Duodenal mucosa (tissue), 2 donors: ENCODE data around the gene MALL.
A peak's percentile ranks its signal among the peaks of the same experiment; 100 is the strongest.
"Not testable (repeated sequence)": the region's sequence is repeated elsewhere in the genome, so short reads cannot be mapped to it uniquely, and the experiment has no call there.

Experiments used
- H3K27ac ChIP-seq: one replicate; pipeline ENCODE4 v1.7.0; 2013; ENCODE audit warnings: low read depth, low read length
- H3K27me3 ChIP-seq, 2 donors: one replicate each; pipeline ENCODE4 v1.7.0; 2013; ENCODE audit warnings: low read length in 2 of 2, control low read depth in 1 of 2; ENCODE audit not compliant: insufficient read depth in 2 of 2, control insufficient read depth in 1 of 2
- H3K36me3 ChIP-seq, 2 donors: one replicate each; pipeline ENCODE4 v1.7.0; 2013; ENCODE audit warnings: low read length in 2 of 2, control low read depth in 1 of 2; ENCODE audit not compliant: insufficient read depth in 2 of 2, control insufficient read depth in 1 of 2
- H3K4me1 ChIP-seq, 2 donors: one replicate each; pipeline ENCODE4 v1.7.0; 2013; ENCODE audit warnings: low read length in 2 of 2, control low read depth in 1 of 2; ENCODE audit not compliant: insufficient read depth in 2 of 2, control insufficient read depth in 1 of 2
- H3K4me3 ChIP-seq, 2 donors: one replicate each; pipeline ENCODE4 v1.7.0; 2013; ENCODE audit warnings: low read length in 2 of 2, low read depth in 1 of 2
- H3K9ac ChIP-seq, 2 donors: one replicate each; pipeline ENCODE4 v1.7.0; 2013; ENCODE audit warnings: low read length in 2 of 2, low read depth in 1 of 2
- H3K9me3 ChIP-seq, 2 donors: one replicate each; pipeline ENCODE4 v1.7.0; 2013; ENCODE audit warnings: low read length in 2 of 2, control low read depth in 1 of 2; ENCODE audit not compliant: control insufficient read depth in 1 of 2

MALL gene

GRCh38 chr2:110105183-110105582, 10.4 kb downstream of the MALL start:
- Histone ChIP-seq H3K4me3 (peak overlapping the region in 1 of 2 donors; percentile 13), H3K27ac (peak overlapping the region; percentile 65), H3K27me3 (no peaks in the 10 kb centered on the region), H3K36me3 (peaks cover 0 to 9% of the 10 kb centered on the region in 2 donors), H3K9me3 (no peaks in the 10 kb centered on the region), H3K4me1 (peaks cover 58% of the 10 kb centered on the region in 2 donors), H3K9ac (peak overlapping the region; percentile 16 to 21)

GRCh38 chr2:110104025-110104771, 11.4 kb downstream of the MALL start:
- peaks cover 58% of the 10 kb centered on the region in 2 donors for H3K4me1 ChIP-seq
- no peaks in the 10 kb centered on the region for H3K9me3 ChIP-seq
- no peak overlapping the region for H3K4me3 ChIP-seq
- peak overlapping the region; percentile 21 to 49 for H3K9ac ChIP-seq
- peaks cover 0 to 15% of the 10 kb centered on the region in 2 donors for H3K36me3 ChIP-seq
- peak overlapping the region; percentile 72 for H3K27ac ChIP-seq
- no peaks in the 10 kb centered on the region for H3K27me3 ChIP-seq

- Histone ChIP-seq H3K36me3 (peaks cover 0 to 20% of the 10 kb centered on the region in 2 donors), H3K4me1 (peaks cover 58% of the 10 kb centered on the region in 2 donors)
Measured at GRCh38 chr2:110103061-110103961, 12.3 kb downstream of the MALL start.

GRCh38 chr2:110101901-110102803, 13.5 kb downstream of the MALL start:
- peak overlapping the region; percentile 83 for H3K27ac ChIP-seq
- H3K4me1 ChIP-seq: peaks cover 58 to 60% of the 10 kb centered on the region in 2 donors
- no peaks in the 10 kb centered on the region for H3K9me3 ChIP-seq
- peak overlapping the region in 1 of 2 donors; percentile 7 for H3K4me3 ChIP-seq
- no peaks in the 10 kb centered on the region for H3K27me3 ChIP-seq
- peaks cover 4 to 20% of the 10 kb centered on the region in 2 donors for H3K36me3 ChIP-seq
- H3K9ac ChIP-seq: peak overlapping the region; percentile 69 to 70

More at GRCh38 chr2:110103061-110103961, 12.3 kb downstream of the MALL start:
- Histone ChIP-seq H3K27me3 (no peaks in the 10 kb centered on the region), H3K27ac (peak overlapping the region; percentile 83), H3K9ac (peak overlapping the region; percentile 49 to 69), H3K9me3 (no peaks in the 10 kb centered on the region), H3K4me3 (no peak overlapping the region)

- H3K36me3 ChIP-seq: peaks cover 4 to 20% of the 10 kb centered on the region in 2 donors
- peaks cover 50 to 54% of the 10 kb centered on the region in 2 donors for H3K4me1 ChIP-seq
- peak overlapping the region; percentile 5 to 24 for H3K4me3 ChIP-seq
- no peaks in the 10 kb centered on the region for H3K9me3 ChIP-seq
- peak overlapping the region; percentile 83 for H3K27ac ChIP-seq
- no peaks in the 10 kb centered on the region for H3K27me3 ChIP-seq
- H3K9ac ChIP-seq: peak overlapping the region; percentile 69 to 70
Measured at GRCh38 chr2:110101280-110101844, 14.3 kb downstream of the MALL start.

GRCh38 chr2:110100880-110101279, 14.7 kb downstream of the MALL start:
- Histone ChIP-seq H3K4me1 (peaks cover 49 to 54% of the 10 kb centered on the region in 2 donors), H3K27ac (peak overlapping the region; percentile 83), H3K36me3 (peaks cover 4 to 20% of the 10 kb centered on the region in 2 donors), H3K4me3 (peak overlapping the region in 1 of 2 donors; percentile 5), H3K9ac (peak overlapping the region; percentile 33 to 70)
- not testable (repeated sequence) for H3K27me3 ChIP-seq, H3K9me3 ChIP-seq

- Histone ChIP-seq H3K4me3 (no peak overlapping the region), H3K27me3 (no peaks in the 10 kb centered on the region), H3K4me1 (peaks cover 45 to 50% of the 10 kb centered on the region in 2 donors), H3K9ac (peak overlapping the region in 1 of 2 donors; percentile 70), H3K36me3 (peaks cover 4 to 20% of the 10 kb centered on the region in 2 donors), H3K9me3 (no peaks in the 10 kb centered on the region), H3K27ac (no peak overlapping the region)
Measured at GRCh38 chr2:110100480-110100879, 15.1 kb downstream of the MALL start.

GRCh38 chr2:110099471-110100225, 16.0 kb downstream of the MALL start:
- Histone ChIP-seq H3K9ac (no peak overlapping the region), H3K9me3 (no peaks in the 10 kb centered on the region), H3K27me3 (no peaks in the 10 kb centered on the region), H3K36me3 (peaks cover 4 to 14% of the 10 kb centered on the region in 2 donors), H3K4me3 (no peak overlapping the region), H3K4me1 (peaks cover 36 to 42% of the 10 kb centered on the region in 2 donors), H3K27ac (no peak overlapping the region)

- Histone ChIP-seq H3K27me3 (no peaks in the 10 kb centered on the region), H3K36me3 (peaks cover 4 to 11% of the 10 kb centered on the region in 2 donors), H3K9ac (no peak overlapping the region), H3K4me3 (no peak overlapping the region), H3K4me1 (peaks cover 30 to 36% of the 10 kb centered on the region in 2 donors), H3K9me3 (no peaks in the 10 kb centered on the region), H3K27ac (no peak overlapping the region)
Measured at GRCh38 chr2:110099038-110099425, 16.6 kb downstream of the MALL start.
